HG03064 (cell line): ENCODE measurements around the gene MAST1.
"Not testable (repeated sequence)": the region's sequence is repeated elsewhere in the genome, so short reads cannot be mapped to it uniquely, and the experiment has no call there.

Experiments used
- ATAC-seq: cut with Tn5 transposase; IDR thresholded peaks from one replicate; pipeline ENCODE4 v1.9.1; 2021; ENCODE audit warnings: low read depth; ENCODE audit not compliant: unreplicated experiment

The MAST1 gene

DNA sequence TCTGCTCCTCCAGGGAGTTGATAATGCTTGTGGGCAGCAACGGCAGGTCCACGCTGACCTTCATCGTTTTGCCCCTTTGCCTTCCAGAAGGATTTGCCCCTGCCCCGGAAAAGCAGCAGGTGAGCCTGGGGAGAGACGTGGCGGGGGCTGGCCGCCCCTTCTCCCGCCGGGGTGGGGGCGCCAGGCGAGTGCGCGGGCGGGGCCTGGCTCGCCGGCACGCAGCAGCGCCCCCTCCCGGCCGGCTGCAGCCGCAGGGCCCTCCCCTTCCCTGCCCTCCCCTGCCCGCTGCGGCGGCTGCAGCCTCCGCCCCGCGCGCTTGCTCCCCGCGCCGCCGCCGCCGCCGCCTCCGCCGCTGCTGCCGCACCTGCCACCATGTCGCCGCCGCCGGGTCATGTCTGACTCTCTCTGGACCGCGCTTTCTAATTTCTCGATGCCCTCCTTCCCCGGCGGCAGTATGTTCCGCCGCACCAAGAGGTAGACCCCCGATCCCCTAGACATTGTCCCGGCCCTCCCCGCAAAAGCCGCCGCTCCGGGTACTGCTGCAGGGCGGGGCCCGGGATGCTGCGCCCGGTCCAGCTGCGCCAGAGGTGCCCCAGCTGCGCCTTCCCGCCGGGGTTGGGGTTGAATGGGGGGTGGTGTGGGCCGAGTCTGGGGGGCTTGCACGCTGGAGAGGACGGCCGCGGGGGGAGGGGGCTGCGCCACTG, at the start of gene MAST1:
TSS of gene MAST1 (plus strand) at position 334 of the 704 bp plus-strand sequence. CDS start at position 392, 58 bp downstream.
- ATAC-seq: no peak

DNA sequence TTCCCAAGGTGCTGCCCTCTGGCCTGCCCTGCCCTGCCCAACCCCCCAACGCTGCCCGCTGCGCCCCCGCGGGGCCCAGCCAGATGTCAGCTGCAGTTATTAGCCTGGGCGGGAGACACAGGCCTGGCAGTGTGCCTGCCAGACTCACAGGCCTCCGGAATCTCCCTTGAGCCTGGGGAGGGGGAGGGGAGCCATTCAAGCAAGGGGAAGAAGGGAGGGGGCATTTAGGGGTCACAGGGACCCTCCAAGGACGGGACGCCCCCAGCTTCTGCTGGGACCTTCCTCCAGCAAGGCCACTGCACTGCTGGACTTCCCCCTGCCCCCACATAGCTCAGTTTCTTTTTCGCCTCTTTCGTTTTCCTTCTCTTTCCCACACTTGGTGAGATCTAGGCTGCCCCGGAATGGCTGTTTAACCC, 49.6 kb upstream of the MAST1 start:
- ATAC-seq: no peak

DNA sequence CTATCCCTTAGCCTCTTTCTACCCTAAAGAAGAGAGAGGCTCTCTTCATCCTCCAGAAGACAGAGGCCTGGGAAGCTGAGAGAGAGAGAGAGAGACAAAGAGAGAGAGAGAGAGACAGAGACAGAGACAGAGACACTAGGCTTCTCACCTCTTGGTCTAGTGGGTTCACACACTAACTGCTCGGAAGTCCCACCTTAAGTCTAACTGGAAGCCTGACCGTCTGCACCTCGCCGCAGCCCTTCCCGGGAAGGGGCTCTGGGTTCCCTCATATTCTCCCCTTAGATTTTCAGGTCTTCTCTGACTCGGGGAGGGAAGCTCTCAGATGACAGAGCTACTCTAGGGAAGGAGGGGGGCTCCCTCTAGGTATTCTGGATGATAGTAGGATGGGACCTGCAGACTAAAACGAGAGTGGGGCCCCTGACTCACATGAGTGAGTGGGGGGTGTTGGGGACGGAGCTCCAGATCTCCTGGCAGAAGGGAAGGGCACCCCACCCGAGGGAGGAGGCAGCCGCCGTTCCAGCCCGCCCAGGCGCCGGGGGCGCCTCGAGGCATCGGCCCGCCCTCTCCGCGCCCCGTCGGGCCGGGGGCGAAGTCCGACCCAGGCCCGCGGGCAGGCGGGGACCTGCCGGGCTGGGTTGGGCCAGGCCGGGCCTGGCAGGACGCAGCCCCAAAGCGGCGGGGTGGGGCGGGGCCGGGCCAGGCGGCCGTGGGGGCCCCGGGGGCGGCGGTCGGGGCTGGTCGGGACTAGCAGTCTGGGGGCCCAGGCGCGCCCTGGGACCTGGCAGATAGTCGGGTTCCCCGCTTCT, 49.0 kb upstream of the MAST1 start:
- ATAC-seq: no peak

DNA sequence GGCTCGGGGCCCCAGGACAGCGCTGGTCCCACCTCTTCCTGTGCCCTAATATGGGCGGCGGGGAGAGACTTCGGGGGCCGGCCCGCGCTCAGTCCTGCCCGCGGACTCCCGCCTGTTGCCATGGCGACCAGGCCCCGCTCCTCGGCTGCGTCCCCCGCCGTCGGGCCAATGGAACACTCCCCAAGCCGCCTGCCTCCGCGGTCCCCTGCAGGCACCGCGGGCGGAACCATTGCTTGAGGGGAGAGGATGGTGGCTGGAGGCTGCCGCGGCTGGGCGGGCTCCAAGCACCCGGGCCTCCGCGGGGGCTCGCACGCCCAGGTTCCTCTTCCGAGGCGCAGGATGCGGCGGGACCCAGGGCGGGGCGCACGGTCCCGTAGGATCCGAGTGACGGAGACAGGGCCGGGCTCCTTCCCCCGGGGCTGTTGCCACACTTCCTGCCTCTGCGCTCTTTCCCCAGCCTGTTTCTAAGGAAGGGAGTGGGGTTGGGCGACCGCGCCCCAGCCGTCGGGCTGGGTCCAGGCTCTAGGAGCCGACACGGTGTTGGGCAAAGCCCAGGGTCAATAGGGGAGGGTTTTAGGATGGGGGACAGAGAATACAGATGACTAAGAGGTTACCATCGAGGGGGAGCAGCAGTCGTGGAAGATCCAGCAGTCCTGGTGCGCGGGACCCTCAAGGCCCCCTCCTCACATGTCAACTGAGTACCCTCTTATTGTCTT, 48.3 kb upstream of the MAST1 start:
- ATAC-seq: peak; percentile 46

DNA sequence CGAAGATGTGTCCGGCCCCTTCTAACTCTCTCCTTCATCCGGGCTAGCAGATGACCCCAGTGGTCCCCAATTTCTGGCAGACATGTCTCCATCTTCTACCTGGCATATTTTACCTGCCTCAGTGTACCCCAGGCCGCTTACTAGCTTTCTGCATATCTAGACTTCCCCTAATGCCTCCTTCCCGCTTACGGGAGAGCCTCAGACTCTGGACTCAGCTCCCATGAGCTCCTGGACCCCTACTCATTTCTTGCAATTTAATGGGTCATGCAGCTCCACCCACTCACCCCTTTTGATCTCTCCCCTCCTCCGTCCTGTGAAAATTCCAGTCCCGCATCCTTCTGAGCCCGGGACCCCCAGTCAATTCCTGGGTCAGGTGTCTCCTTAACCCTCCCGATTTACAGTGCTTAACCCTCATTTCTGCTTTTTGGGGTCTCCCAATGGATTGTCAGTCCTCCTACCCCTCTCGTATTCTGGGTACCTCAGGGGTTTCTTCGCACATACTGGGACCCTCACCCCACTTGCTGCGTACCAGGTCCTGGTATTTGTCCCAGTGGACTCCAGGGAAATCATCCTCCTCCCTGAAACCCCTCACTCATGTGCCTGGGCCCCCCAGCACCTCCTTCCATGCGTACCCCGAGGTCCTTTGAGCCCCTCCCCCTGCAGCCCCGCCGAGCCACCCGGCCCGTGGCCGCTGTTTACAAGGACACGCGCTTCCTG, 47.5 kb upstream of the MAST1 start:
- no peak for ATAC-seq

DNA sequence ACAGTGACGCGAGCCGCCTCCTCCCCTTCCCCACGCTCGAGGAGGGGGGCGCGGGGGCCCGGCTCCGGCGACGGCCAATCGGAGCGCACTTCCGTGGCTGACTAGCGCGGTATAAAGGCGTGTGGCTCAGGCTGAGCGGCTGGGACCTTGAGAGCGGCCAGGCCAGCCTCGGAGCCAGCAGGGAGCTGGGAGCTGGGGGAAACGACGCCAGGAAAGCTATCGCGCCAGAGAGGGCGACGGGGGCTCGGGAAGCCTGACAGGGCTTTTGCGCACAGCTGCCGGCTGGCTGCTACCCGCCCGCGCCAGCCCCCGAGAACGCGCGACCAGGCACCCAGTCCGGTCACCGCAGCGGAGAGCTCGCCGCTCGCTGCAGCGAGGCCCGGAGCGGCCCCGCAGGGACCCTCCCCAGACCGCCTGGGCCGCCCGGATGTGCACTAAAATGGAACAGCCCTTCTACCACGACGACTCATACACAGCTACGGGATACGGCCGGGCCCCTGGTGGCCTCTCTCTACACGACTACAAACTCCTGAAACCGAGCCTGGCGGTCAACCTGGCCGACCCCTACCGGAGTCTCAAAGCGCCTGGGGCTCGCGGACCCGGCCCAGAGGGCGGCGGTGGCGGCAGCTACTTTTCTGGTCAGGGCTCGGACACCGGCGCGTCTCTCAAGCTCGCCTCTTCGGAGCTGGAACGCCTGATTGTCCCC, 46.8 kb upstream of the MAST1 start, which contains the start of gene JUNB:
TSS of gene JUNB (plus strand) at position 142 of the 706 bp plus-strand sequence. CDS start at position 428, 286 bp downstream.
- ATAC-seq: no peak

DNA sequence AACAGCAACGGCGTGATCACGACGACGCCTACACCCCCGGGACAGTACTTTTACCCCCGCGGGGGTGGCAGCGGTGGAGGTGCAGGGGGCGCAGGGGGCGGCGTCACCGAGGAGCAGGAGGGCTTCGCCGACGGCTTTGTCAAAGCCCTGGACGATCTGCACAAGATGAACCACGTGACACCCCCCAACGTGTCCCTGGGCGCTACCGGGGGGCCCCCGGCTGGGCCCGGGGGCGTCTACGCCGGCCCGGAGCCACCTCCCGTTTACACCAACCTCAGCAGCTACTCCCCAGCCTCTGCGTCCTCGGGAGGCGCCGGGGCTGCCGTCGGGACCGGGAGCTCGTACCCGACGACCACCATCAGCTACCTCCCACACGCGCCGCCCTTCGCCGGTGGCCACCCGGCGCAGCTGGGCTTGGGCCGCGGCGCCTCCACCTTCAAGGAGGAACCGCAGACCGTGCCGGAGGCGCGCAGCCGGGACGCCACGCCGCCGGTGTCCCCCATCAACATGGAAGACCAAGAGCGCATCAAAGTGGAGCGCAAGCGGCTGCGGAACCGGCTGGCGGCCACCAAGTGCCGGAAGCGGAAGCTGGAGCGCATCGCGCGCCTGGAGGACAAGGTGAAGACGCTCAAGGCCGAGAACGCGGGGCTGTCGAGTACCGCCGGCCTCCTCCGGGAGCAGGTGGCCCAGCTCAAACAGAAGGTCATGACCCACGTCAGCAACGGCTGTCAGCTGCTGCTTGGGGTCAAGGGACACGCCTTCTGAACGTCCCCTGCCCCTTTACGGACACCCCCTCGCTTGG, 46.1 kb upstream of the MAST1 start:
- no peak for ATAC-seq

DNA sequence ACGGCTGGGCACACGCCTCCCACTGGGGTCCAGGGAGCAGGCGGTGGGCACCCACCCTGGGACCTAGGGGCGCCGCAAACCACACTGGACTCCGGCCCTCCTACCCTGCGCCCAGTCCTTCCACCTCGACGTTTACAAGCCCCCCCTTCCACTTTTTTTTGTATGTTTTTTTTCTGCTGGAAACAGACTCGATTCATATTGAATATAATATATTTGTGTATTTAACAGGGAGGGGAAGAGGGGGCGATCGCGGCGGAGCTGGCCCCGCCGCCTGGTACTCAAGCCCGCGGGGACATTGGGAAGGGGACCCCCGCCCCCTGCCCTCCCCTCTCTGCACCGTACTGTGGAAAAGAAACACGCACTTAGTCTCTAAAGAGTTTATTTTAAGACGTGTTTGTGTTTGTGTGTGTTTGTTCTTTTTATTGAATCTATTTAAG, 45.4 kb upstream of the MAST1 start:
- ATAC-seq: no peak

DNA sequence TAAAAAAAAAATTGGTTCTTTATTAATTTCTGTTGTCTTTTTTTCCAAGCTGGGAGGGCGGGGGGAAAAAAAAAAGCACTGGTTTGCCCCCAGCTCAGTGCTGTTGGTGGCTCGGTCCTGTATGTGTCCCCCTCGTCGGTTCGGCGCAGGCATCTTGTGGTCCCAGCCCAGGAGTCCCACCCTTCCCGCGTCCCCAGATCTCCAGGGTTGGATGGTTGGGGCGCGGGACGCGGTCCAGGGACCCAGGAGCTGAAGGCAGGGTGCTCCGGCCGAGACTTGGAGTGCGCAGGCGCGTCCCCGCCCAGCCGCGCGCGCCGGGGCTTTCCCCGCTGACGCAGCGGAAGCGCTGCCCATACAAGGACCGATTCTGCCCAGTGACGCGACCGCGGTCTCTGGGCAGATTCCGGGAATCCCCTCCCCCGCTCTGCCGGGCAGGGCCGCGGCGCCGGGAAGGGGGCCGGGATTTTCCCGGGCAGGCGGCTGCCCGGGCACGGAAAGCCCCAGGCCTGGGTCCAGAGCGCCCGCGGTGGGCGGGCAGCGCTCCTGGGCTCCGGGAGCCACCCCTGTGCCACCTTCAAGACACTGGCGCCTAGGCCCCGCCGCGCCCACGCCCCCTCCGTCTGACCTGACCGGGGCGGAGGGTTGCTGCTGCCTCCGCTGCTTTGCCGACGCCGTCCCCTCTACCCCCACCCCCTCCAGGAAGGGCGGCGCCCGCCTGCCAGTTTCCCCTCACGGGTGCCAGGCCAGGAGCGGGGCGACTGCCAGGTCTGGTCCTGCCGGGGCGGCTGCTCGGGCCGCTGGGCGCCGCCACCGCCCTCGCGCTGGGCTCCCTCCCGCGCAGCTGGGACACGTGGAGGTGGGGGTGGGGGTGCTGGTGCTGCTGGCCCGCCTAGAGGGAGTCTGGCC, 44.8 kb upstream of the MAST1 start:
- ATAC-seq: no peak

DNA sequence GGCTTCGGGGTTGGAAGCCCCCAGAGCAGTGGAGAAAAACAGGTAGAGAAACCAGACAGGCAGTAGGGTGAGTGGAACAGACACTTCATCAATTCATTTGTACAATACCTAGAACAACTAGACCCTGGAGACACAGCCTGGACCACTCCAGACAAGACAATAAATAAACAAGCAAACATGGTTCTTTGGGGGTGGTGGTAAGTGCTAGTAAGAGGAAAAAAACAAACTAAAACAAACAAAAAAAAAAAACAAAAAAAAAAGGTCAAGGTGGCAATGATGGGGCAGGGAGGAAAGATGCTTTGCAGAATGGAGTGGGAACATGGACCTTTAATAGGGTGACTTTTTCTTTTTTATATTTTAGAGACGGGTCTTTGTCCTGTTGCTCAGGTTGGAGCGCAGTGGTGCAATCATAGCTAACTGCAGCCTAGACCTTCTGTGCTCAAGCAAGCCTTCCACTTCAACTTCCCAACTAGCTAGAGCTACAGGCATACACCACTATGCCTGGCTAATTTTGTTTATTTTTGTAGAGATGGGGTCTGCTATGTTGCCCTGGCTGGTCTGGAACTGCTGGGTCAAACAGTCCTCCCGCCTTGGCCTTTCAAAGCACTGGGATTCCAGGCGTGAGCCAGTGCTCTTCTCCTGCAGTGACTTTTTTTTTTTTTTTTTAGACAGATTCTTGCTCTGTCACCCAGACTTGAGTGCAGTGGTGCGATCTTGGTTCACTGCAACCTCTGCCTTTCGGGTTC, 43.9 kb upstream of the MAST1 start:
- no peak for ATAC-seq

DNA sequence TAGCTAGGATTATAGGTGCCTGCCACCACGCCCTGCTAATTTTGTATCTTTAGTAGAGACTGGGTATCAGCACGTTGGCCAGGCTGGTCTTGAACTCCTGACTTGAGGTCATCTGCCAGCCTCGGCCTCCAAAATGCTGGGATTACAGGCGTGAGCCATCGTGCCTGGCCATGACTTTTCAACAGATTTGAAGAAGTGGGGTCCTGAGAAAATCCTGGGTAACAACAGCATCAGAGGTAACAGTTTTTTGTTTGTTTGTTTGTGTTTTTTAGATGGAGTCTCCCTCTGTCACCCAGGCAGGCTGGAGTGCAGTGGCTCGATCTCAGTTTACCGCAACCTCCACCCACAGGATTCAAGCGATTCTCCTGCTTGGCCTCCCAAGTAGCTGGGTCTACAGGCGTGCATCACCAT, 43.3 kb upstream of the MAST1 start:
- no peak for ATAC-seq

DNA sequence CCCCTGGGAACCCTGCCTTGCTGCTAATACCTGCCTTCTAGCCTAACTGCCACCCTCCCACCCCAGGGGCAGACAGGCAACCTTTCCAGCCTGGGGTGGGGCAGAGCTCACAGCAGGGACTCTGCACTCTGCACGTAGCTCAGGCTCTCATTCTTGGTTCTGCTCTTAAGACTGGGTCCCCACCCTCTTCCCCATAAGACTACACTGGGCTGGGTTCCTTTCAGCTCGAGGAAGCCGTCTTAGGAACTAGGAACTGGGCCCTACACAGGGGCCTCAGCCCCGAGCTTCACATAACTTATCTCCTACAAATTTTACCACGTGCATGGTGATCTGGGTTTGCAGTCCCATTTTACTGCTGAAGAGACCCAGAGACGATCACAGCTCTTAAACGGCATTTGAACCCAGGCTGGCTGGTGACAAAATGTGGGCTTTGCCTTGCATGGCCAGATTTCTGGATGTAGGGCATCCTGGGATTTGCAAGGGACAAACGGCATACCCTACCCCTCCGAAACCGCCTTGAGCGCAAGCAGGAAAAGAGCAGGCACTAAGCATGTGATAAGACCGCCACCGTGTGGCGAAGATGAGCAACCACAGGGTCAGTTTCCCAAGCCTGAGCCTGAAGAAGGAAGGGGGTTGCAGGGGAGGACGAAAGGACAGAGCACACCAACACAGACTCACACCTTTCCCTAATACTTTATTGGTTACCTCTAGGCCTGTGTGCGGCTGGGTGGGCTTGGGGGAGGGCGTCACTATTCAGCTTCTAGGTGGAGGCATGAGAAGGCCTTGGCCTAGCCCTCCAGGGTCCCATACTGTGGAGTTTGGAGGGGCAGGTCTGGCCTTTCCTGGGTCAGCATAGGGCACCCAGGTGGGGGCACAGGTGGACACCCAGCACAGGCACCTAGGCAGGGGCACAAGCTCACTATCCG, 41.9 kb upstream of the MAST1 start:
- ATAC-seq: no peak

DNA sequence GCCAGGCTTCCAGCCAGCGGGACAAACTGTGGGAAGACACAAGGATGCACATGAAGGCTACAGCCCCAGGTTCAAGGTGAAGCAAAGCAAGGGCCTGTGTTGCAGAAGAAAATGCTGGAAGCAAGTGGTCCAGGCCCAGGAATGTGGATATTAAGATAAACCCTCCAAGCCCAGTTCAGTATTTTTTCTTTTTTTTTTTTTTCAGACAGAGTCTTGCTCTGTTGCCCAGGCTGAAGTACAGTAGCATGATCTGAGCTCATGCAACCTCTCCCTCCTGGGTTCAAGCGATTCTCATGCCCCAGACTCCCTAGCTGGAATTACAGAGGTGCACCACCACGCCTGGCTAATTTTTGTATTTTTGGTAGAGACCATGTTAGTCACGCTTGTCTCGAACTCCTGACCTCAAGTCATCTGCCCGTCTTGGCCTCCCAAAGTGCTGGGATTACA, 41.2 kb upstream of the MAST1 start:
- ATAC-seq: no peak

DNA sequence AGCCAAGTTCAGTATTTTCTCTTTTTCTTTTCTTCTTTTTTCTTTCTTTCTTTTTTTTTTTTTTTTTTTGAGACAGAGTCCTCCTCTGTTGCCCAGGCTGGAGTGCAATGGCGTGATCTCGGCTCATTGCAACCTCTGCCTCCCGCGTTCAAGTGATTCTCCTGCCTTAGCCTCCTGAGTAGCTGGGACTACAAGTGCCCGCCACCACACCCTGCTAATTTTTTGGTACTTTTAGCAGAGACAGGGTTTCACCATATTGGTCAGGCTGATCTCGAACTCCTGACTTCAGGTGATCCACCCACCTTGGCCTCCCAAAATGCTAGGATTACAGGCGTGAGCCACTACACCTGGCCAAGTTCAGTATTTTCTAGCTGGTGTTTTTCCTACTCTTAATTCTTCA, 40.7 kb upstream of the MAST1 start:
- ATAC-seq: not testable (repeated sequence)

DNA sequence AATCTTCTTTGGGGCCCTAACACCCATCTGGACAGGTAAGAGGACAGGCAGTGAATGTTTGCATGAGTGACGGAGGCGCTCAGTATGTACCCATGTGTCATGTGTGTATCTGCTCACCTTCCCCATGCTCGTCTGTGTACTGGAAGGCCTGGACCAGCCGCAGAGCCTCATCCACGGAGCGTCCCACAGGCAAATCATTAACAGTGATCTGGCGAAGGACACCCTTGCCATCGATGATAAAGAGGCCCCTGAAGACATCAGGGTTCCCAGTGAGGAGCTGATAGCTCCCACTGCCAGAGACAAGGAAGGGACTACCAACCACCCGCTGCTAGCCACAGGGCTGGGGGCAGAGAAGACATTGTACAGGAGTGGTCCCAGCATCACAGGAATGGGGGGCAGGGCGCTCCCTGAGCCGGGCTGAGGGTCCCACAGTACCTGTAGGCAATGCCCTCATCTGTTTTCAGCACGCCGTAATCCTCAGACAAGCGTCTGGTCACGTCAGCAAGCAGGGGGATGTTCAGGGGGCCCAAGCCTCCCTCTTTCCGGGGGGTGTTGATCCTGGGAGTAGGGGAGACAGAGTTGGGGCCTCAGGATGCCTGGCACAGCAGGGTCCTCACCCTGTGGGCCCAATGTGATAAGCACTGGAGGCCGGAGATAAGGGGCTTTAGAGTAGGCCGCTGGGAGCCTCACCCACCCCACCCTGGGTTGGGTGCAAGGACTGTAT, 38.4 kb upstream of the MAST1 start:
- no peak for ATAC-seq

DNA sequence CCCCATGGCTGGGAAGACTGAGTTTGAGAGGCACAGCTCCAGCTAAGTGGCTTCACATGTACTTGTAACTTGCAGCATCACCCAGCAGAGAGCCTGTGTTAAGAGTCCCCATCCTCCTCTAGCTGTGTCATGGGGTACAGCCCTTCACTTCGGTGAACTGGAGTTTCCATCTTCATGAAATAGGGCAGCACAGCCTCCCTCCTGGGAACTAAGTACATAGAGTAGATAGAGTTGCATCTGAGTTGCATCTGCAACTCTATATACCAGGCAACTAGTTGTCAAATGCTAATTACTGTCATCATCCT, 37.9 kb upstream of the MAST1 start:
- no peak for ATAC-seq
